BJ (cell line): Measurements from ENCODE around the gene ST6GALNAC1. TPM values are rescaled to one million over a fixed set of nuclear protein-coding genes. Genes with fewer than 3 reads are reported as not detected.
"Not testable (repeated sequence)": the region's sequence is repeated elsewhere in the genome, so short reads cannot be mapped to it uniquely, and the experiment has no call there.

Experiments
- CTCF ChIA-PET: fragments of 350-600 bp; formaldehyde crosslinking; extraction: SDS; loops from one replicate; lab custom pipeline; 2021; ENCODE audit warnings: antibody characterized with exemption, inconsistent platforms; lab: Yijun Ruan, JAX
- POLR2A ChIA-PET: fragments of 300-600 bp; sonication (Branson Sonifier 250); formaldehyde crosslinking; extraction: SDS; loops from one replicate; lab custom pipeline; 2021; ENCODE audit warnings: antibody characterized with exemption; lab: Charles Lee
- DNase-seq: peaks from one replicate; pipeline ENCODE4 v3.0.0-alpha.2; 2011; ENCODE audit warnings: low read depth
- H3K27me3 ChIP-seq: 2 replicates; pipeline ENCODE4 v1.6.0; 2011; ENCODE audit warnings: low read length; ENCODE audit not compliant: control insufficient read depth, insufficient read depth
- H3K36me3 ChIP-seq: 2 replicates; pipeline ENCODE4 v1.5.1; 2011; ENCODE audit warnings: low read length; ENCODE audit not compliant: control insufficient read depth, insufficient read depth
- H3K4me3 ChIP-seq: 2 replicates; pipeline ENCODE4 v1.5.1; 2011; ENCODE audit warnings: low read depth, mild to moderate bottlenecking, control low read depth, low read length
- CTCF ChIP-seq: IDR thresholded peaks from 2 replicates; pipeline ENCODE4 v1.5.1; 2011; ENCODE audit warnings: low read depth, mild to moderate bottlenecking, control low read depth, inconsistent platforms, low read length, moderate library complexity; ENCODE audit not compliant: insufficient read depth
- polyA plus RNA-seq: library from polyadenylated mRNA; depleted of rRNA; stranded (reverse); fragments of >200 nt; gene quantifications from 2 replicates; pipeline ENCODE4 v1.2.3, GENCODE V29; 2011

ST6GALNAC1 gene
- polyA plus RNA-seq, 1 experiment = not detected

DNA sequence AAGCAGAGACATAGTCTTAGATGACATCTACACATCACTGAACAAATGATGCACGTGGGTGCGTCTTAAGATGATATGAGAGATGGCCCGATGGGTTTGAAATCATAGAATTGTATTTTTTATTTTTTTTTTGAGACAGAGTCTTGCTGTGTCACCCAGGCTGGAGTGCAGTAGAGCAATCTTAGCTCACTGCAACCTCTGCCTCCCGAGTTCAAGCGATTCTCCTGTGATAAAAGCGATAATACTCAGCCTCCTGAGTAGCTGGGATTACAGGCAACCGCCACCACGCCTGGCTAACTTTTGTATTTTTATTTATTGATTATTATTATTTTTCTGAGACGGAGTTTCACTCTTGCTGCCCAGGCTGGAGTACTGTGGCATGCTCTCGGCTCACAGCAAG, 5.3 kb downstream of the ST6GALNAC1 start:
- POLR2A ChIA-PET = no interaction called here
- no peak for DNase-seq
- Histone ChIP-seq H3K36me3 (no peaks in the 10 kb centered on the region), H3K4me3 (no peak overlapping the region), H3K27me3 (no peaks in the 10 kb centered on the region; the same call in 1 of the 2 replicates)
- CTCF ChIA-PET = interaction anchor here (1.2 to 1.3 kb wide), 2 partner anchors 14 to 115 kb away, joined by 4 to 8 read pairs; no protein-coding TSS in a partner anchor
- no peak for TF ChIP-seq CTCF

DNA sequence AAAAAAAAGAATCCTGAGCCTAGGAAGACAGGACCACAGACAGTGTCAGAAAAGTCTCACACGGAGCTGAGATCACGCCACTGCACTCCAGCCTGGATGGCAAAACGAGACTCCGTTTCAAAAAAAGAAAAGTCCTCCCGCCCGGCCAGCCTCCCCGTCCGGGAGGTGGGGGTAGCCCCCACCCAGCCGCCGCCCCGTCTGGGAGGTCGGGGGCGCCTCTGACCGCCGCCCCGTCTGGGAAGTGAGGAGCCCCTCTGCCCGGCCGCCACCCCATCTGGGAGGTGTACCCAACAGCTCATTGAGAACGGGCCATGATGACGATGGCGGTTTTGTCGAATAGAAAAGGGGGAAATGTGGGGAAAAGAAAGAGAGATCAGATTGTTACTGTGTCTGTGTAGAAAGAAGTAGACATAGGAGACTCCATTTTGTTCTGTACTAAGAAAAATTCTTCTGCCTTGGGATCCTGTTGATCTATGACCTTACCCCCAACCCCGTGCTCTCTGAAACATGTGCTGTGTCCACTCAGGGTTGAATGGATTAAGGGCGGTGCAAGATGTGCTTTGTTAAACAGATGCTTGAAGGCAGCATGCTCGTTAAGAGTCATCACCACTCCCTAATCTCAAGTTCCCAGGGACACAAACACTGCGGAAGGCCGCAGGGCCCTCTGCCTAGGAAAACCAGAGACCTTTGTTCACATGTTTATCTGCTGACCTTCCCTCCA, 6.9 kb downstream of the ST6GALNAC1 start:
- H3K36me3 ChIP-seq, POLR2A ChIA-PET, DNase-seq, H3K27me3 ChIP-seq, H3K4me3 ChIP-seq: not testable (repeated sequence)
- CTCF ChIA-PET = interaction anchor here (3.4 kb wide), 1 partner anchor 13 kb away, joined by 24 read pairs; no protein-coding TSS in a partner anchor

GRCh38 chr17:76635659-76636360, 7.7 kb downstream of the ST6GALNAC1 start:
- Histone ChIP-seq H3K27me3 (no peaks in the 10 kb centered on the region), H3K36me3 (no peaks in the 10 kb centered on the region), H3K4me3 (no peak overlapping the region)
- ChIA-PET POLR2A (no interaction called here), CTCF (interaction anchor here (0.9 to 3.4 kb wide), 2 partner anchors 12 to 89 kb away, joined by 3 to 24 read pairs; no protein-coding TSS in a partner anchor)
- no peak for DNase-seq
- TF ChIP-seq CTCF = no peak

- no peaks in the 10 kb centered on the region for H3K36me3 ChIP-seq
- CTCF ChIA-PET = interaction anchor here (0.9 to 3.4 kb wide), 3 partner anchors 11 to 88 kb away, joined by 3 to 24 read pairs (median 4); no protein-coding TSS in a partner anchor
- no peaks in the 10 kb centered on the region for H3K27me3 ChIP-seq
- TF ChIP-seq CTCF = no peak
- DNase-seq = no peak
- no peak overlapping the region for H3K4me3 ChIP-seq
- POLR2A ChIA-PET = no interaction called here
Measured at GRCh38 chr17:76635039-76635438, 8.5 kb downstream of the ST6GALNAC1 start.

DNA sequence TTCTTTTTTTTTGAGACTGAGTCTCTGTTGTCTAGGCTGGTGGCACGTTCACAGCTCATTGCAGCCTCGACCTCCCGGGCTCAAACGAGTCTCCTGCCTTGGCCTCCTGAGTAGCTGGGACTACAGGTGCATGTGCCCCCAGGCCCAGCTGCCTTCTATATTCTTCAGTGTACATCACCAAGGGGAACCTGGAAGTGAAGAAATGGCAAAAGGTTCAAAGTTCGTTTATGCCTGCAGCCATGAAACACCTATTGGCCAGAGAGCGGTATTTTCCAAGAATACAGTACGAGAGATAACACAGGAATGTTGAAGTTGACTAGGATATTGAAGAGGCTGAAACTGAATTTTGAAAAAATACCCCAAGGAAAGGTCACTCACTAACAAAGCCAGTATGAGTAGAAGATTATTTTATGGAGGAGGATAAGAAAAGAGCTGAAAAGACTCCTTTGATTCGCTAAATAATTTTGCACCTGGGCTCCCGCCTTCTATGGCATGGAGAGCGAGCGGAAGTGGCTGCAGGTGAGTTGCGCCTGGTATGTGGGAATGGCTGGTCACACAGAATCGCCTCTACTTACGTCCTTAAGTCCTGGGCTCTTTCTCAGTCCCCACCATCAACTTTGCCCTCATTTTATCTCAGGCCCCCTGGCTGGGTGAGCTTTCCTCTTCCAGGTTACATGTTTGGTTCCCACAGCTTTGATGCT, 9.8 kb downstream of the ST6GALNAC1 start:
- H3K27me3 ChIP-seq = no peaks in the 10 kb centered on the region
- POLR2A ChIA-PET = no interaction called here
- DNase-seq = no peak
- CTCF ChIA-PET = interaction anchor here (1.5 to 3.4 kb wide), 2 partner anchors 10 to 76 kb away, joined by 4 to 24 read pairs; no protein-coding TSS in a partner anchor
- TF ChIP-seq CTCF = no peak
- no peak overlapping the region for H3K4me3 ChIP-seq
- H3K36me3 ChIP-seq = no peaks in the 10 kb centered on the region
